Transverse colon (tissue), 3 donors: ENCODE results near the gene ZCCHC17.

Experiments used
- CTCF ChIP-seq, 5 experiments: fragments of 200-600 bp in 3 of 5; fragments of 450-650 bp in 2 of 5; sonication (generic) in 3 of 5; IDR thresholded peaks; 1 replicate in 2 of 5; 2 replicates in 3 of 5; pipeline ENCODE4 v1.5.1; 2016 to 2017; ENCODE audit warnings: antibody characterized with exemption in 5 of 5, inconsistent platforms in 3 of 5, mild to moderate bottlenecking in 2 of 5, moderate library complexity in 1 of 5
- POLR2A ChIP-seq: fragments of 450-650 bp; IDR thresholded peaks from one replicate; pipeline ENCODE4 v1.6.1; 2016; ENCODE audit warnings: antibody characterized with exemption, mild to moderate bottlenecking, moderate library complexity

GRCh38 chr1:31374511-31375196, 77.8 kb downstream of the ZCCHC17 start:
- TF ChIP-seq POLR2A: no peak
- TF ChIP-seq CTCF (IDR thresholded peaks at IDR 0.05): no peak
